RWPE1 (cell line): ENCODE data around the gene RBM6.
"Not testable (repeated sequence)": the region's sequence is repeated elsewhere in the genome, so short reads cannot be mapped to it uniquely, and the experiment has no call there.

Experiments used
- CTCF ChIA-PET: fragments of 350-600 bp; sonication (Branson Sonifier 250); formaldehyde crosslinking; extraction: SDS; loops from one replicate; lab custom pipeline; 2021; lab: Yijun Ruan, JAX
- POLR2A ChIA-PET: fragments of 400-600 bp; formaldehyde crosslinking; extraction: SDS; loops from one replicate; lab custom pipeline; 2020; ENCODE audit warnings: antibody characterized with exemption; ENCODE audit not compliant: low non-redundant PET; lab: Yijun Ruan, JAX
- DNase-seq: peaks from one replicate; pipeline ENCODE4 v3.0.0; 2012; ENCODE audit warnings: low spot score
- H3K27ac ChIP-seq: fragments of 450-650 bp; 2 replicates; pipeline ENCODE4 v1.5.1; 2017
- TF ChIP-seq, protein P1 (sequence below): fragments of 450-650 bp; conservative IDR thresholded peaks from 2 replicates; pipeline ENCODE4 v1.5.1; 2017; ENCODE audit warnings: low read depth, mild to moderate bottlenecking

Gene RBM6

DNA sequence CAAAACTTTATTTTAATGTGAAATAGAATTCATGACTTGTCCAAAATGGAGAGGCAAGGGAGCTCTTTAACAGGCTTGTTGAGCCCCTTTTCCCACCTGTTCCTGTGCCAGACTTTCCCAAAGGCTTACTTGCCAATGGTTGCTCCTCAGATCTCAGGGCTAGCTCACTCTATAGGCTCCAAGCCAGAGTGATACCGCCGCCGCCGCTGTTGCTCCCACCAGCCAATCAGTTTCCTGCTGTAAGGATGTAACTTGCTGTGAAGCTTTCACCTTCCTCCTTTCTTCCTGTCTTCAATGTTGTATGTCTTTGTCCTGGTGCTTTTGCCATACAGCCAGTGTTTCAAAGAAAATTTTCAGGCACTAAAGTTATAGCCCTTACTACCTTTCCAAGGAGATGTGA lies 107.5 kb downstream of the RBM6 start:
- ChIA-PET CTCF (no interaction called here), POLR2A (no interaction called here)
- no peak for DNase-seq
- TF ChIP-seq, protein P1, sequence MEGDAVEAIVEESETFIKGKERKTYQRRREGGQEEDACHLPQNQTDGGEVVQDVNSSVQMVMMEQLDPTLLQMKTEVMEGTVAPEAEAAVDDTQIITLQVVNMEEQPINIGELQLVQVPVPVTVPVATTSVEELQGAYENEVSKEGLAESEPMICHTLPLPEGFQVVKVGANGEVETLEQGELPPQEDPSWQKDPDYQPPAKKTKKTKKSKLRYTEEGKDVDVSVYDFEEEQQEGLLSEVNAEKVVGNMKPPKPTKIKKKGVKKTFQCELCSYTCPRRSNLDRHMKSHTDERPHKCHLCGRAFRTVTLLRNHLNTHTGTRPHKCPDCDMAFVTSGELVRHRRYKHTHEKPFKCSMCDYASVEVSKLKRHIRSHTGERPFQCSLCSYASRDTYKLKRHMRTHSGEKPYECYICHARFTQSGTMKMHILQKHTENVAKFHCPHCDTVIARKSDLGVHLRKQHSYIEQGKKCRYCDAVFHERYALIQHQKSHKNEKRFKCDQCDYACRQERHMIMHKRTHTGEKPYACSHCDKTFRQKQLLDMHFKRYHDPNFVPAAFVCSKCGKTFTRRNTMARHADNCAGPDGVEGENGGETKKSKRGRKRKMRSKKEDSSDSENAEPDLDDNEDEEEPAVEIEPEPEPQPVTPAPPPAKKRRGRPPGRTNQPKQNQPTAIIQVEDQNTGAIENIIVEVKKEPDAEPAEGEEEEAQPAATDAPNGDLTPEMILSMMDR: no peak
- no peak overlapping the region for H3K27ac ChIP-seq

DNA sequence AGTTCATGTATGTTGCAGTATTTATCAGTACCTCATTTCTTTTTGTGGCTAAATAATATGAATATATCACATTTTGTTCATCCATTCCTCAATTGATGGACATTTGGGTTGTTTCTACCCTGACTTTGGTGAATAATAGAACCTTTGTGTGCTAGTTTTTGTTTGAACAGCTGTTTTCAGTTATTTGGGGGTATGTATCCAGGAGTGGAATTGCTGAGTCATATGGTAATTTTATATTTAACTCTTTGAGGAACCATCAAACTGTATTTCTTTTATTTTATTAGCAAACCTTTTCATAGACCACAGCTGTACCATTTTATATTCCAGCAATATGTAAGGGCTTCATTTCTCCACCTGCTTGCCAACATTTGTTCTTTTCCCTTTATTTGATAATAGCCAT lies 110.4 kb downstream of the RBM6 start:
- ChIA-PET CTCF (no interaction called here), POLR2A (no interaction called here)
- DNase-seq: no peak
- TF ChIP-seq, protein P1: no peak
- H3K27ac ChIP-seq: no peak overlapping the region

DNA sequence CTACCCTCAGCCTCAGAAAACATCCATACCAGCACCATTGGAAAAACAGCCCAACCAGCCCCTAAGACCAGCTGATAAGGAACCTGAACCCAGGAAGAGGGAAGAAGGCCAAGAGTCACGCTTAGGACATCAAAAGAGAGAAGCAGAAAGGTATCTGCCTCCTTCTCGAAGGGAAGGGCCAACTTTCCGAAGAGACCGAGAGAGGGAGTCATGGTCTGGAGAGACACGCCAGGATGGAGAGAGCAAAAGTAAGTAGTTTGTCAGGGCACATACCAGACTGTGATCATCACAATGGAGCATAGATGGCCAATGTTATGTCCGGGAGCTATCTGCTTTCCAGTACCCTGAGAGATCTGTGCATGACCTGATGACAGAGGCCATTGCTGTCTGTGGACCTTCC lies 117.8 kb downstream of the RBM6 start:
- no peak for DNase-seq
- POLR2A ChIA-PET: no interaction called here
- no peak overlapping the region for H3K27ac ChIP-seq
- TF ChIP-seq, protein P1: no peak
- CTCF ChIA-PET: no interaction called here

DNA sequence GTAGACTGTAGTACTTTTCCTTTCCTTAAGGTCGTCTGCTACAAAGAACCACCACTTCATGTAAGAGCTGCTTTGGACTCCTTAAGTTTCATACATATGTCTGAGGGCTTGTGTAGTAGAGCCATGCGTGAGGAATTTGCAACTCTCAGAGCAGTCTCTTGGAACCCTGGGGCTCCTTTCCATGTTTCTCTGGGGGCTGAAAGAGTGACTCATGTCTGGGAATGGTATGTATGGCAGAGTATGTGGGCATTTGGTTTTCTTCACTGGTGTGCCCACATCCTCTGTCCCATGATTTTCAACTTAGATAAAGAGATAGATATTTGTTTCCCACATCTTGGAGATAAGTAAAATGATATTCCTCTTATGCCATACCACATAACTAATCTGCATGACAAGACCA lies 128.2 kb downstream of the RBM6 start:
- no peak for DNase-seq
- ChIA-PET CTCF (no interaction called here), POLR2A (no interaction called here)
- TF ChIP-seq, protein P1: no peak
- H3K27ac ChIP-seq: no peak overlapping the region

DNA sequence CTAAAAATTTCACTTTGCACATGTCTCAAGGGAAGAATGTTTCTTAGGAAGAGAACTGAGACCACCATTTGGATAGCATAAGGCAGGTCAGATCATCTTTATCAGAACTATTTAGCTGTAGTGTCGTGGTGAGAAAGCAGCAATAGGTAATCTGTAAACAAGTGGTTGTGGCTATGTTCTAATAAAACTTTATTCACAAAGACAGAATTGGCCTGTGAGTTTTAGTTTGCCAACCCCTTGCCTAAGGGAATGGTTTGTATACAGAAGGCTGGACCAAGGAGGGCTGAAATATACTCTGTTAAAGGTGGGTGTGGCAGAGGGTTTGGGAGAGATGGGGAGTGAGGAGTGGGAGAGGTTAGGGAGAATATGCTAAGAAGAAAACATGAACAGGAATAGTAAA lies 138.1 kb downstream of the RBM6 start:
- no peak for DNase-seq
- ChIA-PET CTCF (no interaction called here), POLR2A (no interaction called here)
- TF ChIP-seq, protein P1: no peak
- no peak overlapping the region for H3K27ac ChIP-seq

DNA sequence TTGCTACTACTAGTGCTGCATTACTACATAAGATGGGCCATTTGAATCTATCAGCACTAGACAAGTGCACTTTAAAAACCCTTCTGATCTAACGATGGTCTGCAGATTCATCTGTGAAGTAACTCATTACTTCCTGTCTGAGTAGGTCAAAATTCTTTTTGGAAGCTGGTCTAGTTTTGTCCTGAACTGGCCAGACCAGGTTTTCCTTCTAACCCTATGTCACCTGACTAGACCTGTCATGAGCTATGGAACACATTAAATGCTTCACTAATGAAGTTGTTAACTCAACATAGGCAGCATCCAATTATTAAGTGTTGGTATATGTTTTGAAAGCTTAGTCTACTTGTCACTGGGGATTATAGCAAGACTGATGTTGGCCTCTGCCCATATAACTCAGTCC lies 138.7 kb downstream of the RBM6 start:
- POLR2A ChIA-PET: no interaction called here
- TF ChIP-seq, protein P1: no peak
- no peak for DNase-seq
- no peak overlapping the region for H3K27ac ChIP-seq
- CTCF ChIA-PET: no interaction called here

DNA sequence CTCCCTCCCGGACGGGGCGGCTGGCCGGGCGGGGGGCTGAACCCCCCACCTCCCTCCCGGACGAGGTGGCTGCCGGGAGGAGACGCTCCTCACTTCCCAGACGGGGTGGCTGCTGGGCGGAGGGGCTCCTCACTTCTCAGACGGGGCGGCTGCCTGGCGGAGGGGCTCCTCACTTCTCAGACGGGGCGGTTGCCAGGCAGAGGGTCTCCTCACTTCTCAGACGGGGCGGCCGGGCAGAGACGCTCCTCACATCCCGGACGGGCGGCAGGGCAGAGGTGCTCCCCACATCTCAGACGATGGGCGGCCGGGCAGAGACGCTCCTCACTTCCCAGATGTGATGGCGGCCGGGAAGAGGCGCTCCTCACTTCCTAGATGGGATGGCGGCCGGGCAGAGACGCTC lies 145.0 kb downstream of the RBM6 start:
- DNase-seq, H3K27ac ChIP-seq, CTCF ChIA-PET, POLR2A ChIA-PET: not testable (repeated sequence)
